Measurements from ENCODE around the gene PPP6R2. TPM values are rescaled to one million over a fixed set of nuclear protein-coding genes. Genes with fewer than 3 reads are reported as not detected.
"Not testable (repeated sequence)": the region's sequence is repeated elsewhere in the genome, so short reads cannot be mapped to it uniquely, and the experiment has no call there.

PPP6R2 gene
- total and polyA plus RNA-seq, 9 of the 15 experiments (the other 6 are each of a cell fraction or from before 2014, with no cell fraction given): 0.32 to 39.8 (median 21.4) TPM

- ATAC-seq: no peak
- Histone ChIP-seq H4K20me1 (replicated peaks; ENCODE audit: control insufficient read depth, insufficient read depth, low read length) (no peaks in the 10 kb centered on the region), H3K79me2 (ENCODE audit: control insufficient read depth, insufficient read depth, low read length) (peaks cover under 1% of the 10 kb centered on the region; the same call in 1 of the 3 replicates), H3K9me1 (ENCODE audit: control insufficient read depth, insufficient read depth, low read length) (no peaks in the 10 kb centered on the region), H3K36me3 (ENCODE audit: control insufficient read depth, insufficient read depth, low read length) (peaks cover 58% of the 10 kb centered on the region), H3K27me3 (ENCODE audit: control insufficient read depth in 2 of 2, insufficient read depth in 2 of 2, low read length in 2 of 2) (no peaks in the 10 kb centered on the region), H3K9ac (ENCODE audit: insufficient read depth in 1 of 2, low read depth in 2 of 2, low read length in 2 of 2) (no peak overlapping the region), H3K4me3 (no peak overlapping the region), H3K27ac (ENCODE audit: extremely low read depth, low read depth, low read length) (no peak overlapping the region), H3K4me1 (replicated peaks in 1 of 2; ENCODE audit: control insufficient read depth in 2 of 2, insufficient read depth in 2 of 2, low read length in 2 of 2) (no peaks in the 10 kb centered on the region), H2AFZ (ENCODE audit: low read depth, low read length) (no peak overlapping the region), H3K9me3 (replicated peaks; ENCODE audit: control insufficient read depth, insufficient read depth, low read depth, low read length) (no peaks in the 10 kb centered on the region), H3K4me2 (ENCODE audit: insufficient read depth, low read length) (no peak overlapping the region)
- 73% methylated on average over 6 of the region's 6 CpGs for WGBS (ENCODE audit: insufficient coverage, low coverage, missing lambda C conversion rate)
- intact Hi-C loops (cut with micrococcal nuclease): no loop called here
- no peak for FAIRE-seq
- POLR2A ChIA-PET: no interaction called here
- CTCF ChIA-PET (ENCODE audit: low intra/inter-chr PET ratio): no interaction called here
- DNase-seq (ENCODE audit: extremely low read depth in 1 of 4, low spot score in 3 of 4): no peak
- BruUV-seq (replicated peaks): no TSS peak
- in situ Hi-C loops (cut with MboI): no loop called here
- 0 out of 2 replicates have a peak, but pooled peaks have one; percentile 9 for TF ChIP-seq ZNF316 (IDR thresholded peaks at IDR 0.05)
- TF ChIP-seq CBX2 (IDR thresholded peaks at IDR 0.05; ENCODE audit: insufficient read depth, low read length, poor library complexity, severe bottlenecking): no peak
Measured at GRCh38 chr22:50396751-50397370, 53.7 kb downstream of the PPP6R2 start.

DNA sequence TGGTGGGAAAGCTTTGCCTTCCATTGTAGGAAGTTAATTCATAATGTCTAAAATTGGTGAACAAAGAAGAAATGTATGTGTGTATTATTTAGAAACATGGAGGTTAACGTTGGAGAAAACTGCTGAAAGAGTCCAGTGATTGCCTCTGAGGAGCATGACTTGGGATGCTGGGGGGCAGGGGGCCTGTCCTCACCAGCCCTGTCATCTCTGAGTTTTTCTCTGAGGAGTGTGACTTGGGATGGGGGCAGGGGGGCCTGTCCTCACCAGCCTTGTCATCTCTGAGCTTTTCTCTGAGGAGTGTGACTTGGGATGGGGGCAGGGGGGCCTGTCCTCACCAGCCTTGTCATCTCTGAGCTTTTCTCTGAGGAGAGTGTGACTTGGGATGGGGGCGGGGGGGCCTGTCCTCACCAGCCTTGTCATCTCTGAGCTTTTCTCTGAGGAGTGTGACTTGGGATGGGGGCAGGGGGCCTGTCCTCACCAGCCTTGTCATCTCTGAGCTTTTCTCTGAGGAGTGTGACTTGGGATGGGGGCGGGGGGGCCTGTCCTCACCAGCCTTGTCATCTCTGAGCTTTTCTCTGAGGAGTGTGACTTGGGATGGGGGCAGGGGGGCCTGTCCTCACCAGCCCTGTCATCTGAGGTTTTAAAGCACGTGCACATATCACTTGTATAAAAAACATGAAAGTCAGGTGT is 54.4 kb downstream of the PPP6R2 start:
- H3K27me3 ChIP-seq (ENCODE audit: control insufficient read depth in 2 of 2, insufficient read depth in 2 of 2, low read length in 2 of 2); CTCF ChIA-PET (ENCODE audit: low intra/inter-chr PET ratio); H3K4me3 ChIP-seq; DNase-seq (ENCODE audit: extremely low read depth in 1 of 4, low spot score in 3 of 4); POLR2A ChIA-PET; H2AFZ ChIP-seq (ENCODE audit: low read depth, low read length); H3K9me3 ChIP-seq (replicated peaks; ENCODE audit: control insufficient read depth, insufficient read depth, low read depth, low read length); ATAC-seq; H3K9me1 ChIP-seq (ENCODE audit: control insufficient read depth, insufficient read depth, low read length); FAIRE-seq; in situ Hi-C loops (cut with MboI); BruUV-seq (replicated peaks); H3K4me1 ChIP-seq (replicated peaks in 1 of 2; ENCODE audit: control insufficient read depth in 2 of 2, insufficient read depth in 2 of 2, low read length in 2 of 2); H3K27ac ChIP-seq (ENCODE audit: extremely low read depth, low read depth, low read length); H4K20me1 ChIP-seq (replicated peaks; ENCODE audit: control insufficient read depth, insufficient read depth, low read length); H3K79me2 ChIP-seq (ENCODE audit: control insufficient read depth, insufficient read depth, low read length); intact Hi-C loops (cut with micrococcal nuclease); H3K9ac ChIP-seq (ENCODE audit: insufficient read depth in 1 of 2, low read depth in 2 of 2, low read length in 2 of 2); H3K4me2 ChIP-seq (ENCODE audit: insufficient read depth, low read length): not testable (repeated sequence)
- H3K36me3 ChIP-seq (ENCODE audit: control insufficient read depth, insufficient read depth, low read length): peaks cover 58% of the 10 kb centered on the region
- 60% methylated on average over 2 of the region's 4 CpGs for WGBS (ENCODE audit: insufficient coverage, low coverage, missing lambda C conversion rate)
